ENCODE measurements around the gene PAN3.

GRCh38 chr13:28172947-28173346 lies 34.6 kb downstream of the PAN3 start:
- TF ChIP-seq POLR2A (IDR thresholded peaks at IDR 0.05), result no peak
- no peak for TF ChIP-seq CTCF (IDR thresholded peaks at IDR 0.05)
- no peak for TF ChIP-seq POLR2AphosphoS5 (IDR thresholded peaks at IDR 0.05)
- no peak for TF ChIP-seq EP300 (IDR thresholded peaks at IDR 0.05)
